ENCODE data around the gene PROSER1. TPM values are rescaled to one million over a fixed set of nuclear protein-coding genes. Genes with fewer than 3 reads are reported as not detected.

Gene PROSER1
- total and polyA plus RNA-seq, 4 donors = 3.0 to 11.3 (median 7.3) TPM

DNA sequence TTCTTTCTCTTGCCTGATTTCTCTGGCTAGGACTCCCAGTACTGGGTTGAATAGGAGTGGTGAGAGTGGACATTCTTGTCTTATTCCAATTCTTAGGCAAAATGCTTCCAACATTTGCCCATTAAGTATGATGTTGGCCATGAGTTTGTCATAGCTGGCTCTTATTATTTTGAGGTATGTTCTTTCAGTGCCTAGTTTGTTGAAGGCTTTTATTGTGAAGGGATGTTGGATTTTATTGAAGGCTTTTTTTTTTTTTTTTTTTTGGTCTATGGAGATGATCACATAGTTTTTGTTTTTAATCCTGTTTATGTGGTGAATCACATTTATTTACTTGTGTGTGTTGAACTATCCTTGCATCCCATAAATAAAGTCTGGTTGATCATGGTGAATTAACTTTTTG lies 20.2 kb upstream of the PROSER1 start:
- no peak overlapping the region for H3K27ac ChIP-seq (ENCODE audit: low read depth in 1 of 2, low read length in 2 of 2)
- no peaks in the 10 kb centered on the region for H3K9me3 ChIP-seq (ENCODE audit: control insufficient read depth in 4 of 4, low read length in 3 of 4)
- DNase-seq (ENCODE audit: low spot score) = no peak
- no peak overlapping the region for H3K4me3 ChIP-seq (ENCODE audit: low read depth in 1 of 3, low read length in 3 of 3)
- no peaks in the 10 kb centered on the region for H3K4me1 ChIP-seq (ENCODE audit: control insufficient read depth in 4 of 4, insufficient read depth in 4 of 4, low read length in 3 of 4)
- no peak overlapping the region for H3K9ac ChIP-seq (ENCODE audit: low read depth in 1 of 2, low read length in 2 of 2)
- H3K36me3 ChIP-seq (ENCODE audit: control insufficient read depth in 4 of 4, insufficient read depth in 3 of 4, low read depth in 1 of 4, low read length in 3 of 4) = peaks cover 0 to under 1% (median 0%) of the 10 kb centered on the region in 4 donors
- TF ChIP-seq SP1 (IDR thresholded peaks at IDR 0.05) = no peak
- TF ChIP-seq, protein P1, sequence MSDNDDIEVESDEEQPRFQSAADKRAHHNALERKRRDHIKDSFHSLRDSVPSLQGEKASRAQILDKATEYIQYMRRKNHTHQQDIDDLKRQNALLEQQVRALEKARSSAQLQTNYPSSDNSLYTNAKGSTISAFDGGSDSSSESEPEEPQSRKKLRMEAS (IDR thresholded peaks at IDR 0.05) = no peak
- TF ChIP-seq, protein P2, sequence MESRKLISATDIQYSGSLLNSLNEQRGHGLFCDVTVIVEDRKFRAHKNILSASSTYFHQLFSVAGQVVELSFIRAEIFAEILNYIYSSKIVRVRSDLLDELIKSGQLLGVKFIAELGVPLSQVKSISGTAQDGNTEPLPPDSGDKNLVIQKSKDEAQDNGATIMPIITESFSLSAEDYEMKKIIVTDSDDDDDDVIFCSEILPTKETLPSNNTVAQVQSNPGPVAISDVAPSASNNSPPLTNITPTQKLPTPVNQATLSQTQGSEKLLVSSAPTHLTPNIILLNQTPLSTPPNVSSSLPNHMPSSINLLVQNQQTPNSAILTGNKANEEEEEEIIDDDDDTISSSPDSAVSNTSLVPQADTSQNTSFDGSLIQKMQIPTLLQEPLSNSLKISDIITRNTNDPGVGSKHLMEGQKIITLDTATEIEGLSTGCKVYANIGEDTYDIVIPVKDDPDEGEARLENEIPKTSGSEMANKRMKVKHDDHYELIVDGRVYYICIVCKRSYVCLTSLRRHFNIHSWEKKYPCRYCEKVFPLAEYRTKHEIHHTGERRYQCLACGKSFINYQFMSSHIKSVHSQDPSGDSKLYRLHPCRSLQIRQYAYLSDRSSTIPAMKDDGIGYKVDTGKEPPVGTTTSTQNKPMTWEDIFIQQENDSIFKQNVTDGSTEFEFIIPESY (IDR thresholded peaks at IDR 0.05) = no peak
- TF ChIP-seq JUND (IDR thresholded peaks at IDR 0.05) = no peak
- no peak for TF ChIP-seq RXRA (IDR thresholded peaks at IDR 0.05)
- no peak for TF ChIP-seq FOXA1 (IDR thresholded peaks at IDR 0.05)
- no peak for TF ChIP-seq EGR1 (IDR thresholded peaks at IDR 0.05; ENCODE audit: low read depth in 2 of 2)
- TF ChIP-seq GABPA (IDR thresholded peaks at IDR 0.05 in 1 of 2, conservative IDR thresholded peaks at IDR 0.05 in 1 of 2) = no peak
- no peak for TF ChIP-seq NR2F2 (IDR thresholded peaks at IDR 0.05)
- TF ChIP-seq HNF4A (conservative IDR thresholded peaks at IDR 0.05) = no peak
- TF ChIP-seq, protein P3, sequence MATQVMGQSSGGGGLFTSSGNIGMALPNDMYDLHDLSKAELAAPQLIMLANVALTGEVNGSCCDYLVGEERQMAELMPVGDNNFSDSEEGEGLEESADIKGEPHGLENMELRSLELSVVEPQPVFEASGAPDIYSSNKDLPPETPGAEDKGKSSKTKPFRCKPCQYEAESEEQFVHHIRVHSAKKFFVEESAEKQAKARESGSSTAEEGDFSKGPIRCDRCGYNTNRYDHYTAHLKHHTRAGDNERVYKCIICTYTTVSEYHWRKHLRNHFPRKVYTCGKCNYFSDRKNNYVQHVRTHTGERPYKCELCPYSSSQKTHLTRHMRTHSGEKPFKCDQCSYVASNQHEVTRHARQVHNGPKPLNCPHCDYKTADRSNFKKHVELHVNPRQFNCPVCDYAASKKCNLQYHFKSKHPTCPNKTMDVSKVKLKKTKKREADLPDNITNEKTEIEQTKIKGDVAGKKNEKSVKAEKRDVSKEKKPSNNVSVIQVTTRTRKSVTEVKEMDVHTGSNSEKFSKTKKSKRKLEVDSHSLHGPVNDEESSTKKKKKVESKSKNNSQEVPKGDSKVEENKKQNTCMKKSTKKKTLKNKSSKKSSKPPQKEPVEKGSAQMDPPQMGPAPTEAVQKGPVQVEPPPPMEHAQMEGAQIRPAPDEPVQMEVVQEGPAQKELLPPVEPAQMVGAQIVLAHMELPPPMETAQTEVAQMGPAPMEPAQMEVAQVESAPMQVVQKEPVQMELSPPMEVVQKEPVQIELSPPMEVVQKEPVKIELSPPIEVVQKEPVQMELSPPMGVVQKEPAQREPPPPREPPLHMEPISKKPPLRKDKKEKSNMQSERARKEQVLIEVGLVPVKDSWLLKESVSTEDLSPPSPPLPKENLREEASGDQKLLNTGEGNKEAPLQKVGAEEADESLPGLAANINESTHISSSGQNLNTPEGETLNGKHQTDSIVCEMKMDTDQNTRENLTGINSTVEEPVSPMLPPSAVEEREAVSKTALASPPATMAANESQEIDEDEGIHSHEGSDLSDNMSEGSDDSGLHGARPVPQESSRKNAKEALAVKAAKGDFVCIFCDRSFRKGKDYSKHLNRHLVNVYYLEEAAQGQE (IDR thresholded peaks at IDR 0.05) = no peak
- TF ChIP-seq, protein P4, sequence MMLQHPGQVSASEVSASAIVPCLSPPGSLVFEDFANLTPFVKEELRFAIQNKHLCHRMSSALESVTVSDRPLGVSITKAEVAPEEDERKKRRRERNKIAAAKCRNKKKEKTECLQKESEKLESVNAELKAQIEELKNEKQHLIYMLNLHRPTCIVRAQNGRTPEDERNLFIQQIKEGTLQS (IDR thresholded peaks at IDR 0.05) = no peak
- TF ChIP-seq TAF1 (conservative IDR thresholded peaks at IDR 0.05) = no peak
- no peak for TF ChIP-seq HNF4G (IDR thresholded peaks at IDR 0.05)
- no peak for TF ChIP-seq YY1 (IDR thresholded peaks at IDR 0.05)
- TF ChIP-seq, protein P5, sequence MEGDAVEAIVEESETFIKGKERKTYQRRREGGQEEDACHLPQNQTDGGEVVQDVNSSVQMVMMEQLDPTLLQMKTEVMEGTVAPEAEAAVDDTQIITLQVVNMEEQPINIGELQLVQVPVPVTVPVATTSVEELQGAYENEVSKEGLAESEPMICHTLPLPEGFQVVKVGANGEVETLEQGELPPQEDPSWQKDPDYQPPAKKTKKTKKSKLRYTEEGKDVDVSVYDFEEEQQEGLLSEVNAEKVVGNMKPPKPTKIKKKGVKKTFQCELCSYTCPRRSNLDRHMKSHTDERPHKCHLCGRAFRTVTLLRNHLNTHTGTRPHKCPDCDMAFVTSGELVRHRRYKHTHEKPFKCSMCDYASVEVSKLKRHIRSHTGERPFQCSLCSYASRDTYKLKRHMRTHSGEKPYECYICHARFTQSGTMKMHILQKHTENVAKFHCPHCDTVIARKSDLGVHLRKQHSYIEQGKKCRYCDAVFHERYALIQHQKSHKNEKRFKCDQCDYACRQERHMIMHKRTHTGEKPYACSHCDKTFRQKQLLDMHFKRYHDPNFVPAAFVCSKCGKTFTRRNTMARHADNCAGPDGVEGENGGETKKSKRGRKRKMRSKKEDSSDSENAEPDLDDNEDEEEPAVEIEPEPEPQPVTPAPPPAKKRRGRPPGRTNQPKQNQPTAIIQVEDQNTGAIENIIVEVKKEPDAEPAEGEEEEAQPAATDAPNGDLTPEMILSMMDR (IDR thresholded peaks at IDR 0.05; ENCODE audit: low read depth, low read length, missing input control) = no peak
- TF ChIP-seq RAD21 (IDR thresholded peaks at IDR 0.05) = no peak
- TF ChIP-seq FOXA2 (IDR thresholded peaks at IDR 0.05) = no peak
- H3K27me3 ChIP-seq (ENCODE audit: control insufficient read depth in 4 of 4, insufficient read depth in 4 of 4, low read length in 3 of 4) = no peaks in the 10 kb centered on the region

Data from liver (tissue), 9 donors.